Smooth muscle cell of the brain vasculature (primary cell): ENCODE results near the gene PHEX.

Source experiments
- DNase-seq: peaks from one replicate; pipeline ENCODE4 v3.0.0-alpha.2; 2012; ENCODE audit warnings: low read depth, low spot score

The PHEX gene

GRCh38 chrX:22105231-22105630, 73.1 kb downstream of the PHEX start:
- DNase-seq, result no peak

- no peak for DNase-seq
These were observed 73.8 kb downstream of the PHEX start for GRCh38 chrX:22105971-22106370.

- DNase-seq, result no peak
These were observed 77.3 kb downstream of the PHEX start for GRCh38 chrX:22109442-22109841.

GRCh38 chrX:22110729-22111494, 78.8 kb downstream of the PHEX start:
- no peak for DNase-seq

- no peak for DNase-seq
These were observed 84.8 kb downstream of the PHEX start for GRCh38 chrX:22116605-22117546.

- DNase-seq, result no peak
These were observed 85.5 kb downstream of the PHEX start for GRCh38 chrX:22117633-22118032.

- no peak for DNase-seq
These were observed 86.2 kb downstream of the PHEX start for GRCh38 chrX:22118161-22118830.

- DNase-seq, result no peak
These were observed 89.0 kb downstream of the PHEX start for GRCh38 chrX:22121161-22121560.

- no peak for DNase-seq
These were observed 90.4 kb downstream of the PHEX start for GRCh38 chrX:22122510-22122909.

GRCh38 chrX:22124098-22124497, 92.0 kb downstream of the PHEX start:
- no peak for DNase-seq

GRCh38 chrX:22125481-22125880, 93.4 kb downstream of the PHEX start:
- no peak for DNase-seq

GRCh38 chrX:22126327-22126726, 94.2 kb downstream of the PHEX start:
- DNase-seq, result no peak

- no peak for DNase-seq
These were observed 96.8 kb downstream of the PHEX start for GRCh38 chrX:22128961-22129360.

GRCh38 chrX:22134681-22135080, 102.6 kb downstream of the PHEX start:
- no peak for DNase-seq

- DNase-seq, result no peak
These were observed 103.1 kb downstream of the PHEX start for GRCh38 chrX:22135171-22135711.

- no peak for DNase-seq
These were observed 104.0 kb downstream of the PHEX start for GRCh38 chrX:22135994-22136684.

- no peak for DNase-seq
These were observed 104.6 kb downstream of the PHEX start for GRCh38 chrX:22136711-22137110.

GRCh38 chrX:22139822-22140221, 107.7 kb downstream of the PHEX start:
- DNase-seq, result no peak

GRCh38 chrX:22141047-22141730, 109.1 kb downstream of the PHEX start:
- DNase-seq, result no peak

GRCh38 chrX:22147214-22147613, 115.1 kb downstream of the PHEX start:
- no peak for DNase-seq

- DNase-seq, result no peak
These were observed 115.8 kb downstream of the PHEX start for GRCh38 chrX:22147942-22148341.
